ENCODE data around the gene DHODH.

- TF ChIP-seq CTCF (IDR thresholded peaks at IDR 0.05; ENCODE audit: poor library complexity, severe bottlenecking) (no peak), RAD21 (conservative IDR thresholded peaks at IDR 0.05) (no peak), EZH2 (IDR thresholded peaks at IDR 0.05; ENCODE audit: borderline replicate concordance, insufficient read depth, low read length, poor library complexity, severe bottlenecking) (no peak), SMC3 (conservative IDR thresholded peaks at IDR 0.05; ENCODE audit: poor library complexity) (no peak)
Observed at GRCh38 chr16:72043539-72043938, 35.0 kb downstream of the DHODH start.
